Neuron (in vitro differentiated cells): ENCODE data around the gene FKBP14.

ENCODE experiments used
- H2AFZ ChIP-seq: one replicate; pipeline ENCODE4 v1.6.1; 2013; ENCODE audit warnings: low read depth, mild to moderate bottlenecking, inconsistent platforms, low read length, moderate library complexity
- H3K27me3 ChIP-seq: one replicate; pipeline ENCODE4 v1.6.1; 2013; ENCODE audit warnings: low read length; ENCODE audit not compliant: insufficient read depth
- H3K36me3 ChIP-seq: one replicate; pipeline ENCODE4 v1.6.1; 2013; ENCODE audit warnings: low read length; ENCODE audit not compliant: insufficient read depth
- H3K4me1 ChIP-seq: one replicate; pipeline ENCODE4 v1.6.1; 2013; ENCODE audit warnings: low read length; ENCODE audit not compliant: insufficient read depth
- H3K4me3 ChIP-seq: 2 replicates; pipeline ENCODE4 v1.5.1; 2013; ENCODE audit warnings: mild to moderate bottlenecking, low read length, moderate library complexity
- H3K9me3 ChIP-seq: one replicate; pipeline ENCODE4 v1.6.1; 2013; ENCODE audit warnings: low read length

FKBP14 gene

GRCh38 chr7:30027740-30028215 lies 1.3 kb upstream of the FKBP14 start:
- Histone ChIP-seq H3K36me3 (peaks cover 1% of the 10 kb centered on the region), H3K27me3 (no peaks in the 10 kb centered on the region)

GRCh38 chr7:30027065-30027456 lies 559 bp upstream of the FKBP14 start:
- H3K4me1 ChIP-seq: peaks cover 43% of the 10 kb centered on the region
- H2AFZ ChIP-seq: peak overlapping the region; percentile 89
- H3K4me3 ChIP-seq: peak overlapping the region; percentile 75
- no peaks in the 10 kb centered on the region for H3K9me3 ChIP-seq
- H3K27me3 ChIP-seq: no peaks in the 10 kb centered on the region
- H3K36me3 ChIP-seq: no peaks in the 10 kb centered on the region

More at GRCh38 chr7:30027740-30028215, 1.3 kb upstream of the FKBP14 start:
- Histone ChIP-seq H3K4me1 (peaks cover 43% of the 10 kb centered on the region), H3K4me3 (peak overlapping the region; percentile 75), H3K9me3 (no peaks in the 10 kb centered on the region), H2AFZ (peak overlapping the region; percentile 89)

GRCh38 chr7:30023524-30023923 lies 3.0 kb downstream of the FKBP14 start:
- H3K4me3 ChIP-seq: no peak overlapping the region
- no peak overlapping the region for H2AFZ ChIP-seq
- H3K9me3 ChIP-seq: no peaks in the 10 kb centered on the region
- H3K36me3 ChIP-seq: peaks cover under 1% of the 10 kb centered on the region
- peaks cover 16% of the 10 kb centered on the region for H3K4me1 ChIP-seq
- H3K27me3 ChIP-seq: no peaks in the 10 kb centered on the region

- no peaks in the 10 kb centered on the region for H3K9me3 ChIP-seq
- H3K36me3 ChIP-seq: peaks cover 5% of the 10 kb centered on the region
- H3K4me1 ChIP-seq: peaks cover 16% of the 10 kb centered on the region
- no peak overlapping the region for H2AFZ ChIP-seq
- H3K4me3 ChIP-seq: no peak overlapping the region
- H3K27me3 ChIP-seq: no peaks in the 10 kb centered on the region
These were observed 3.5 kb downstream of the FKBP14 start for GRCh38 chr7:30022991-30023390.

- Histone ChIP-seq H3K4me1 (peaks cover 6% of the 10 kb centered on the region), H2AFZ (no peak overlapping the region), H3K9me3 (no peaks in the 10 kb centered on the region), H3K4me3 (no peak overlapping the region), H3K27me3 (no peaks in the 10 kb centered on the region), H3K36me3 (peaks cover 6% of the 10 kb centered on the region)
These were observed 6.0 kb downstream of the FKBP14 start for GRCh38 chr7:30020535-30020934.

GRCh38 chr7:30019960-30020359 lies 6.5 kb downstream of the FKBP14 start:
- H2AFZ ChIP-seq: no peak overlapping the region
- no peaks in the 10 kb centered on the region for H3K9me3 ChIP-seq
- H3K27me3 ChIP-seq: no peaks in the 10 kb centered on the region
- H3K4me3 ChIP-seq: no peak overlapping the region
- H3K4me1 ChIP-seq: peaks cover under 1% of the 10 kb centered on the region
- peaks cover 6% of the 10 kb centered on the region for H3K36me3 ChIP-seq

- no peaks in the 10 kb centered on the region for H3K27me3 ChIP-seq
- no peak overlapping the region for H2AFZ ChIP-seq
- H3K4me3 ChIP-seq: no peak overlapping the region
- H3K9me3 ChIP-seq: no peaks in the 10 kb centered on the region
- peaks cover 8% of the 10 kb centered on the region for H3K36me3 ChIP-seq
- no peaks in the 10 kb centered on the region for H3K4me1 ChIP-seq
These were observed 7.1 kb downstream of the FKBP14 start for GRCh38 chr7:30019387-30019786.

GRCh38 chr7:30018451-30018850 lies 8.1 kb downstream of the FKBP14 start:
- H3K36me3 ChIP-seq: peaks cover 15% of the 10 kb centered on the region
- H2AFZ ChIP-seq: no peak overlapping the region
- H3K27me3 ChIP-seq: no peaks in the 10 kb centered on the region
- H3K4me1 ChIP-seq: no peaks in the 10 kb centered on the region
- no peak overlapping the region for H3K4me3 ChIP-seq
- no peaks in the 10 kb centered on the region for H3K9me3 ChIP-seq

GRCh38 chr7:30012757-30013156 lies 13.7 kb downstream of the FKBP14 start:
- no peaks in the 10 kb centered on the region for H3K9me3 ChIP-seq
- H3K36me3 ChIP-seq: peaks cover 9% of the 10 kb centered on the region
- no peaks in the 10 kb centered on the region for H3K4me1 ChIP-seq
- no peak overlapping the region for H3K4me3 ChIP-seq
- H3K27me3 ChIP-seq: no peaks in the 10 kb centered on the region
- H2AFZ ChIP-seq: no peak overlapping the region

- Histone ChIP-seq H3K4me1 (peaks cover 6% of the 10 kb centered on the region), H3K36me3 (peaks cover 9% of the 10 kb centered on the region), H3K27me3 (no peaks in the 10 kb centered on the region), H3K4me3 (no peak overlapping the region), H3K9me3 (no peaks in the 10 kb centered on the region), H2AFZ (no peak overlapping the region)
These were observed 16.5 kb downstream of the FKBP14 start for GRCh38 chr7:30010021-30010420.

- Histone ChIP-seq H3K9me3 (no peaks in the 10 kb centered on the region), H3K4me3 (no peak overlapping the region), H2AFZ (peak overlapping the region; percentile 60), H3K4me1 (peaks cover 20% of the 10 kb centered on the region), H3K36me3 (no peaks in the 10 kb centered on the region), H3K27me3 (no peaks in the 10 kb centered on the region)
These were observed 21.0 kb downstream of the FKBP14 start for GRCh38 chr7:30005464-30005863.

- Histone ChIP-seq H3K4me1 (peaks cover 20% of the 10 kb centered on the region), H3K9me3 (no peaks in the 10 kb centered on the region), H3K4me3 (no peak overlapping the region), H2AFZ (no peak overlapping the region), H3K27me3 (no peaks in the 10 kb centered on the region), H3K36me3 (no peaks in the 10 kb centered on the region)
These were observed 23.4 kb downstream of the FKBP14 start for GRCh38 chr7:30003098-30003497.

- H3K27me3 ChIP-seq: no peaks in the 10 kb centered on the region
- no peaks in the 10 kb centered on the region for H3K9me3 ChIP-seq
- peaks cover 20% of the 10 kb centered on the region for H3K4me1 ChIP-seq
- H3K4me3 ChIP-seq: no peak overlapping the region
- H2AFZ ChIP-seq: no peak overlapping the region
- no peaks in the 10 kb centered on the region for H3K36me3 ChIP-seq
These were observed 24.5 kb downstream of the FKBP14 start for GRCh38 chr7:30001998-30002397.

- H2AFZ ChIP-seq: no peak overlapping the region
- H3K36me3 ChIP-seq: no peaks in the 10 kb centered on the region
- H3K9me3 ChIP-seq: peaks cover 5% of the 10 kb centered on the region
- H3K4me1 ChIP-seq: peaks cover 14% of the 10 kb centered on the region
- H3K4me3 ChIP-seq: no peak overlapping the region
- H3K27me3 ChIP-seq: no peaks in the 10 kb centered on the region
These were observed 28.0 kb downstream of the FKBP14 start for GRCh38 chr7:29998489-29998888.
